A673 (cell line): ENCODE results near the gene GNAQ.

ENCODE experiments used
- CTCF ChIP-seq: fragments of 300-800, 200-600 bp; sonication (generic); conservative IDR thresholded peaks from 2 replicates; pipeline ENCODE4 v1.5.1; 2017; ENCODE audit warnings: low read depth, mild to moderate bottlenecking, antibody characterized with exemption, low read length, moderate library complexity, mixed read lengths
- EZH2 ChIP-seq: fragments of 200-600 bp; sonication (generic); IDR thresholded peaks from 2 replicates; pipeline ENCODE4 v1.6.1; 2017; ENCODE audit warnings: borderline replicate concordance, low read depth, mild to moderate bottlenecking, mixed read lengths, antibody characterized with exemption, low read length; ENCODE audit not compliant: poor library complexity, severe bottlenecking

- TF ChIP-seq CTCF: no peak
- no peak for TF ChIP-seq EZH2
These were observed 17.7 kb downstream of the GNAQ start for GRCh38 chr9:78013934-78014333.
